ENCODE measurements around the gene KCNH8.

Gene KCNH8

DNA sequence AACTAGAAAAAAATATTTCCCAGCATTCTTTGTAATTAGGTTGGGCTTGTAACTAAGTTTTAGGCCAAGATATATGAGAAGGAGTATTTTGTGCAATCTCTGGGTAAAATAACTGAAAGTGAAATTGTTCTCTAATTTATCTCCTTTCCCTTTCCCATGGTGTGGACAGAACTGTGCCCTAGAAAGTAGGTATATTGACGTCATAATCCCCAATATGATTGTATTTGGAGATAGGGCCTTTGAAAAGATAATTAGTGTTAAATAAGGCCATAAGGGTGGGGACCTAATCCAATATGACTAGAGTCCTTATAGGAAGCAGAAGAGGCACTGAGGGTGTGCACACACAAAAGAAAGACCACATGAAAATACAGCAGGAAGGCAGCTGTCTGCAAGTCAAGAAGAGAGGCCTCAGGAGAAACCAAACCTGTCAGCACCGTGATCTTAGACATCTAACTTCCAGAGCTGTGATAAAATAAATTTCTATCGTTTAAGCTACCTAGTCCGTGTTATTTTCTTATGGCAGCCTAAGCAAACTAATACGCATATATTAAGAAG lies 106.6 kb downstream of the KCNH8 start:
- no peak for DNase-seq

DNA sequence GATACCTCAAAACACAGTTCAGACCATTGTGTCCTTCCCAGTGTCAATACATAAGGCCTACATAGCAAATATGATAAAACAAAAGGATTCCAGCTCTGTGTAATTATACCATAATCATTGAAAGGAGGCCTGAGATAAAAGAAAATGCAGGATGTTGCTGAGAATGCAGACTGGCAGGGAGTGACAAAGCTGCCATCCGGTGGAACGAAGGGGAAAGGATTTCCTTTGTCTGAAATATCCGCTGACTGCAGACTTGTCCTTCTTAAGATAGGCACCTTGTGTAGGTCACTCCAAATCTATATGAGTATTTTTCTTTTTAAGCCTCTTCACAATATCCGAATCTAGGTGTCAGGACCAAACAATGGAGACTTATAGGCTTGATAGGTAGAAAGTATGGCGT lies 108.0 kb downstream of the KCNH8 start:
- no peak for DNase-seq

DNA sequence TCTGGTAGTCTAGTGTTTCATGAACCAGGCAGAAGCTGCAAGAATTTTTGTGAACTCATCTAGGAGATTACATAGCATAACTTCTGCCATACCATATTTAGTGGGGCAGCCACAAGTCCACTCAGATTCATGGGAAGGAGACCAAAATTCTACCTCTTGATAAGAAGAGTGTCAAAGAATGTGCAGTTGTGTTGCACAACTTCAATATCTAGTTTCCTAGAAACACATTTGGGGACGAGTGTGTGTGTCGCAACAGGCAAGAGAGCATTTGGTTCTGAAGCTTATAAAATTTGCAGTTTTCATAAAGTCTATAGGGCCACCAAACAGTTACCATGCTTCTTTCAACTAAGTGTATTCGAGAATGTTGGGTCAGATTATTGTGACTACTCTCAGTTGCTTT lies 115.3 kb downstream of the KCNH8 start:
- no peak for DNase-seq

DNA sequence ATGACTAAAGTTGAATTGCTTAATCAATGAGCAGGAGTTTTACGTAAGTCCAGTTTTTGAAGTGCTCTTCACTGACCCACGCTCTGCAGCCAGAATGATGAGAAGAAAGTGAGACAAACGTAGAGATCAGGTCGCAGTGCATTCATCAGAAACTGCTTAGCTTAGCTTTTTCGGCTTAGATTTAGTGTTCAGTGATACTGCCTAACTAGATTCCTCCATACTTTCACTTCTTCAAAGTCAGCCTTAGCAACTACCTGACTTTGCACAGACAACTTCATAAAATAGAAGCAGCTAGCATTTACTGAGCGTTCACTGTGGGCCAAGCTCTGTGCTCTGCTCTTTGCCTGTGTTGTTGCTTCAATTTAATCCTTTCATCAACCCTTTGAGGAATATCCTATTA lies 116.1 kb downstream of the KCNH8 start:
- no peak for DNase-seq

DNA sequence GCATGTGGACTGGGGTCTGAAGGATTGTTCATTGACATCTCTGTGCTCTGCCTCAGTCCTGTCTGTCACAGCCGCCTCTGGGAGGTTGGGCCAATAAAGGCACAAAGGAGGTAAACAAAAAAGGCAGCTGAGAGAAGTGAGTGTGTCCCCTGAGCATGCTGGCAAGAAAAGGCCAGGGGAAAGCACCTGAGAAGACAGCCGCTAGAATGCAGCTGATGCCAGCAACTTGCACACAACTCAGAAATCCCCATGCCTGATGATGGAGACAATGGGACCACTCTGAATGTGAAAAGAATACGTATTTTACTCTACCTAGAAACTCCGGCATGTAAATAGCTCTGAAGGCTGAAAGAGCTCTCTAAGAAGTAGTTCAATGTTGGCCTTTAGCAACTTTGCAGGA lies 118.7 kb downstream of the KCNH8 start:
- DNase-seq, result no peak

DNA sequence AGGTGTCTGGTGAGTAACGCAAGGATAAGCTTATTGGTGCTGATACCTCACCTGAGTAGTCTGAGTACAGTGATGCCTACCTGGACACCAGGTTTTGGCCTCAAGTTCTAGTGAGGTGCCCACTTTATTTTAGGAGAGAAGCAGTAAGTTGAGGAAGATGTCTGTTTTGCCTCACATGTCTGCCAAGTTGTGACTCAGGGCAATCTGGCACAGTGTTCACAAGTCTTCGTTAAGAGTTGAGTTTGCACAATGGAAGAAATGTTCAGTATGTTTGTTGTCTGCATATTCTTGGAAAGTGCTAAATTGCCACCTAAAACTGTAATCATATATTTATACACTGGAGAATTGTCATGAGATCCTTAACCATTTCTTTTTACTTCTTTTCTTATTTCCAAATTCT lies 122.2 kb downstream of the KCNH8 start:
- DNase-seq, result no peak

DNA sequence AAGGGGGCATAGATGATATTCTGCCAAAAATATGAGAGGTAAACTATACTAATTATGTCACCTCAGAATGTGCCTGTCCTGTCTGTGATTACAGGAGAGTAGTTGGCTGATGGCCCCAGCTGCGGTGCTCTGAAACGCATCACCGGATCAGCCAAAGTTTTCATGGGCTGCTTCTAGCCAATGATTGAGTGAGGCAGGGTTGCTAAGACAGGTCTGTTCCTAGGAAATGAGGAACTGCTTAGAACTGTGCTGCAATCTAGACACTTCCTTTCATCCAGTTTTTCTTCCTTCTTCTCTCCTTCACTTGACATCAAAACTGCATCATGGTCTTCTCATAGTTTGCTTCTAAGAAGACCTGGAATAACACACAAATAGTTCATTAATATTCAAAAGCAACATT lies 124.0 kb downstream of the KCNH8 start:
- no peak for DNase-seq

DNA sequence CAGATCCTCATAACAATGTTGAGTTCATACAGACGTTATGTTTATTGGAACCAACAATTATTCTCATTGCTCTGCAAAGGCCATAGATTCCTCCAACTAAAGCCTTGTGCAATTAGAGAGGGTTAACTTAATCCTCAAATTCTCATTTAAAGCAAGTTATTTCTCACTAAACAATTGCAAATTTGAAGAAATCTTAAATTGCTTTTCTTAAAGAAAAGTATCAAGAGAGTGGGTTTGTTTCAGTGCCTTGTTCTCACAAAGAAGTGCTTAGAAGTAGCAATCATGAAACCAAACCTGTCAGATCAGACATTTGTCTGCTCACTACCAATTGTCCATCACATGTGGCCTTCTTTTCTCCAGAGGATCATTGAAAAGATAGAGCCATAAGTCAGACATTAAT lies 124.8 kb downstream of the KCNH8 start:
- DNase-seq, result no peak

DNA sequence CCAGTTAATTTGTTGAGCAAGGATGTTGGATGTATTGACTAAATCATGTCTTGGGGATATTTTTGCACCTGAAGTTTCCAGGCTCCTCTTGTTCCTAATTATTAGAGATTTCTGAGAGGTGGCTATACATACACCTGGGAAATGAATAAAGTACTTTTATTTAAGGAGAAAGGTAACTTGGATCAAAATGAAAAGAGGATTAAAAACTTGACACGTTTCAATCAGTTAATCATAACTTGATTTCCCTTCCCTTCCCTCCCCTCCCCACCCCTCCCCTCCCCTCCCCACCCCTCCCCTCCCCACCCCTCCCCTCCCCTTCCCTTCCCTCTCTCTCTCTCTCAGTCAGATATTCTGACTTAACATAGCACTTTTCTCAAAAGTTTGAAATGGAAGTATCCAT lies 126.3 kb downstream of the KCNH8 start:
- DNase-seq, result no peak

DNA sequence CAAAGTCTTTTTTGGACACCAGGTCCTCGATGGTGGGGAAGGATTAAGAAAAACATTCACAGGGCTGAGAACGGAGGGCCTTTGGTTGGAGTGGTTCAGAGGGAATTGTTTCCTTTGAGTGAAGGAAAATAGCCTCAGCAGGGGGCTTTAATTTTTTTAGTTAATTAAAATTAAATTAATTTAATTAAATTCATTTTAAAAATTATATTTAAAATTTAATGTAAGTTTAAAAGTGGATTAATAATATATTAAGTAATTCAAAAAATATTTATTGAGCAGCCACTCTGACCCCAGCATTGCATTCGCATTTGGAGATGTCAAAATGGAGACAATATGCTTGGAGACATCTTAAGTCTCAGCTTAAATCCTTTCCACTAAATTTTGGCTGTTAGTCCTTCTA lies 136.7 kb downstream of the KCNH8 start:
- DNase-seq, result no peak

DNA sequence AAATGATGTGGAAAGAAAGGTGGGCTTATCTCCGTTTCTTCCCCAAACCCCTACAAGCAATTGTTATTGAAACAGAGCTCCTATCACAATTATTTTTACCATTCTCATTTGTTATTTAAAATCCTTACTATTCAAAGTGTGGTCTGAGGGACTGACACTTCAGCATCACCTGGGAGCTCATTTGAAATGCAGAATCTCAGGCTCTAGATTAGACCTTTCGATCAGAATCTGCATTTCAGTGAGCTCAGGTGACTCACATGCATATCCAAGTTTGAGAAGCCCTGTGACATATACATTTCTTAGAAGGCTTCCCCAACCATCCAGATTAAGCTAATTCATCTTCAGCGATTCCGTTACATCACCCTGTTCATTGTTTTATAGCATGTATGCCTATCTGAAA lies 145.0 kb downstream of the KCNH8 start:
- no peak for DNase-seq

DNA sequence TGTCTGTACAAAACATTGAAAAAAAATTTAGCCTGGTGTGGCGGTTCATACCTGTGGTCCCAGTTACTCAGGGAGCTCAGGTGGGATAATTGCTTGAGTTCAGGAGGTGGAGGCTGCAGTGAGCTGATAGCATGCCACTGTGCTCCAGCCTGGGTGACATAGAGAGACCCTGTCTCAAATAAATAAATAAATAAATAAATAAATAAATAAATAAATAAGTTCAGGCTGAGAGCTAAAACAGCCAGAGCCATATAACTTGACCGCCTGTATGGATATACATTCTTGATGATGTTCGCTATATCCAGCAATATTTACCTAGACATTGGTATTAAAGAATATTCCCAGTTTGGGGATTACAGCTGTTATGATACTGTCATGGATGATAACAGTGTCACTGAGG lies 146.9 kb downstream of the KCNH8 start:
- no peak for DNase-seq

DNA sequence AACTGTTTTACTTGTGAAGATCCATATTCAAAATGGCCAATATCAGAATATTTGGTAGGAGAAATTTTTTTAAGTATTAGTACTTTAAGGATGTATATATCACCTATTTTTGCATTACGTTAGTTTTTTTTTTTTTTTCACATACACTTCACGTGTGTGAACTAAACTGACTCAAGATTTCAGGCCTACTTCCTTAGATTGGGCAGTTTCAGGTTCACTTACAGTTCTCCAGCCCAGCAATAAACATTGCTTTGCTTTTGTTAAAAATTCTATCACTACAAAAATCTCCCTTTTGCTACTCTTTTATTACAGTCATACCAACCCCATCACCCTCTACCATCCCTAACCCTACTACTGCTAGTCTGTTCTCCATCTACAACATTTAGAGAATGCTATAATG lies 183.6 kb downstream of the KCNH8 start:
- DNase-seq, result no peak

DNA sequence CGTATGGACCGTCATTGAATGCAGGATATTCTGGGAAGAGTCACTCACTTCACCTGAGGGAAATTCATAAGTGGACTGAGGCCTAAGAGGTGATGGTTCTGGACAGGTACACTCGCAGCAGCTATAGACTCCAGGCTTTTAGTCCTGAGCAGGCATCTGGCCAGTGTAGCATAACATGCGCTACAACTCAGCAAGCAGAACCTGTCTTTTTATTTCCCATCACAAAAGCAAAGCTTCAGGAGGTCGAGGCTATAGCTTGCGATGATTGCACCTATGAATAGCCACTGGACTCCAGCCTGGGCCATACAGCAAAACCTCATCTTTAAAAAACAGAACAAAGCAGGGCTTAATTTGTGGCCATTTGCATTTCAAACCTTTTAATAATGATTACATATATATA lies 185.8 kb downstream of the KCNH8 start:
- DNase-seq, result no peak

DNA sequence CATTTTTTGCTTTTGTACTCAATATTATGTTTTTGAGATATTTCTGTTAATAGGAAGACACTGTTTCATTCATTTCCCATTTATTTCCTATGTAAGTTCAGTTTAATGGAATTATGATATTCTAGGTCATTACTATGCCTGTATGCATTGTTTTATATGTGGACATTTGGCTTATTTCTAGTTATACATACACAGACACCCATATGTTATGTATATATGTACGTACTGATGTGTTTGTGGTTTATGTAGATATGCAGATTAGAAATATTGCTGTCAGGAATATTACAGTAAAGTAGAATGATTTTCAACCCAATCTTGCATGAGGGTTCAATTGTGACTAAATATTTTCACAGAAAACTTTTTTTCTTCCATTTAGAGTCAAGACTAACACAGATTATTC lies 190.5 kb downstream of the KCNH8 start:
- DNase-seq, result no peak

DNA sequence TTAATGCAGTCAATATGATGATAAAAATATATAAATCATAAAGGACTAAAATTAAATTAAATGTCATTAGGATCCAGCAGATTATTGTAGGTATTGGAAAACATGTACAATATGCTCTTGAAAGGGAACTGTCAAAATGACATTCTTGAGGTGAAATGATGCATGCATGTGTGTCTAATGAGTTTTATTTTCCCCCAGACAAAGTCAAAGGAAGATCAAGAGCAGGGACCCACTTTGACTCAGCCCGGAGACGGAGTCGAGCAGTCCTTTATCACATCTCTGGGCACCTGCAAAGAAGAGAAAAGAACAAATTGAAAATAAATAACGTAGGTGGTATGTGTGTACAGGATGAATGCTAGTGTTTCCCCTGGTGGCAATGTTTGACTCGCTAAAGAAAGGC lies 194.1 kb downstream of the KCNH8 start:
- DNase-seq, result no peak

DNA sequence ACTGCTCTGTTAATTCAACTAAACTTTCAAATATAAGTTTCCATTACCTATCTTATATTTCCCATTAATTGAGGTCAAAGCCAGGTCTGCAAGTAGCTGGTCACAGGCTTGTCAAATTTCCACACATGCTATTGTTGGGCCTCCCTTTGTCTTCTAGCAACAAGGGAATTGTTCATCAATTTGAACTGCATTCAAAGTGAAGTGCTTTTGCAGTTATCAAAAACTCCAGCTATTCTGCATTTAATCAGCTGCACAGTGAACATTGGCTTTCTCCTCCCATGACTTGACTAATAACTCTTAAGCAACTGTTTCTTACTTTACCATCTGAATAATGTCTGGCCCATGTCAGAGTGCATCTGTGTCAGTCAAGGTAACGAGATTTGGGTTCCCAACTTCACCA lies 198.4 kb downstream of the KCNH8 start:
- no peak for DNase-seq

DNA sequence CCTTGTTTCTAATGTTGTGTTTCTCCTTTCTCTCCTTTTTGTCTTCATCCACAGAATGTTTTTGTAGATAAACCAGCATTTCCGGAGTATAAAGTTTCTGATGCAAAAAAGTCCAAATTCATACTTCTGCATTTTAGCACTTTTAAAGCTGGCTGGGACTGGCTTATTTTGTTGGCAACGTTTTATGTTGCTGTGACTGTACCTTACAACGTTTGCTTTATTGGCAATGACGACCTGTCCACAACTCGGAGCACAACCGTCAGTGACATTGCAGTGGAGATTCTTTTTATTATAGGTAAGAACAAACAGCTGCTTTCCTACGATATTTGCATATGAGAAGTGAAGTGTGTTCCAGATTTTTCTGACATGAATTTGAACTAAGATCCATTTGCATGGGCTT lies 199.4 kb downstream of the KCNH8 start:
- DNase-seq, result no peak

DNA sequence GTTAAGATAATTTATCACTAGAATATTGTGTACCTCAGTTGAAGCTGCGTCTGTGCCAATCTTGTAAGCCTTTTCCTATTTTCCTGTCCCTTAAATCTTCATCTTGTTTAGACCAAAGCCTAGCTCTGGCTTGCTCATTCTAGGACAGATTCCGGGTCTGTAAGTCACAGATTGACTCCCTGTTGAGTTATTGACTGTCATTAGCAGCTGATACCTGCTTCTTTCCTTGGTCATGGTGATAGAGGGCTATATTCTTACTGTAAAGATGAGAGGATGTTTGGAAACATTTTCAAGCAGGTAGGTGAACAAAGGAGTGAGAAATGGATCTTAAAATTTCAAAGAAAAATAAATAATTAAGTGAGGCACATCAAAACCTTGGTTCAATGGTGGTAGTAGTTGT lies 200.2 kb downstream of the KCNH8 start:
- DNase-seq, result no peak

DNA sequence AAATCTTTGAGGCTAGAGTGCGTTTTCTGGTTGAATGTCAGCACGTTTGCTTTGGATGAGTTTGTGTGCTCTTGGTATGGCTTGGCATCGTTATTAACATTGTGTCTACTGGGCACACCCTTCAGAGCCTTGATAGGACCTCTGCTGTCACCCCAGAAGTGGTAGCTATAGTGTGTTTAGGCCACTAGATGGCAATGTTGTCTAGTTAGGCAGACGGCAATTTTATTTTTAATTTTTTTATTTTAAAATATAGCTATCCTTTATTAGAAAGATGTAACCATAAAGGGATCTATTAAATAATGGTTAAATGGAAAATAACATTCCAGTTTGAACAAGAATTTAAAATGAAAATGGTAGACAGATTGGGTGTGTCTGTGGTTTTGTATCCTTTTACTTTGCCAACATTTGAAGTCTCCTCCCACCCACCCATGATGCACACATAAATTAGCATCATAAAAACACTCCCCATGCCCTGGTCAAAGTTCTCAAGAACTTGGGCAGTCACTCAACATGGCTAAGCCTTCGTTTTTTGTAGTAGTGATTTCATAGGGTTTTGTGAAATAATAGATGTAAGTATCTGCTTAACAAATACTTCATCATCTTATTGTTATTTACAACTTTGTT lies 200.7 kb downstream of the KCNH8 start:
- no peak for DNase-seq

DNA sequence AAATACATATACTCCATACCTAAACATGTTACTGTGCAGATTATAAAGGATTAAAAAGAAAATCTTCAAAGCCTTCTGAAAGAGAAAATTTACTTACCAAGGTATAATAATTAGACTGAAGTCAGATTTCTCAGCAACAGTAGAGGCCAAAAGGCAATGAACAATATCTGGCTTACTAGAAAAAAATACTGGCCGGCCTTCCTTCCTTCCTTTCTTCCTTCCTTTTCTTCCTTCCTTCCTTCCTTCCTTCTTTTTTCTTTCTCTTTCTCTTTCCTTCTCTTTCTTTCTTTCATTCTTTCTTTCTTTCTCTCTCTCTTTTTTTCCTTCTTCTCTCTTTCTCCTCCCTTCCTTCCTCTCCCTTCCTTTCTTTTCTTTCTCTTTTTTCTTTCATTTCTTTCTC lies 209.6 kb downstream of the KCNH8 start:
- no peak for DNase-seq

DNA sequence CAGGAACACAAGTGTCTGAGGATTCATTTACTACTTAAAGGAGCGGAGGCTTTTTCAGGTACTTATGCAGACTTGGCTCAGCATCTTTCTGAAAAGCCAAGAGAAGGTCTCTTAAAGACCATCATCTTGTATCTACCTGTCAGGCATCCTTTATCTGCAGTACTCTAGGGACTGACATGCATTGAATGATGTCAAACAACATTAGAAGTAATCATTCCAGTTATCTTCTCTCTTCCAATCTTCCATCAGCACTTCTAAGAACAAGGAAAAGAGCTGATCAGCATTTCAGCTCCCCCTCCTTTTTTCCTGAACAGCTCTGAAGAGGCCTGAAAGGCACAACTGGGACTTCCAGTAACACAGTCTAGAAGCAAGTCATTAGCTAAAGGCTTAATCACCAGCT lies 214.8 kb downstream of the KCNH8 start:
- no peak for DNase-seq

DNA sequence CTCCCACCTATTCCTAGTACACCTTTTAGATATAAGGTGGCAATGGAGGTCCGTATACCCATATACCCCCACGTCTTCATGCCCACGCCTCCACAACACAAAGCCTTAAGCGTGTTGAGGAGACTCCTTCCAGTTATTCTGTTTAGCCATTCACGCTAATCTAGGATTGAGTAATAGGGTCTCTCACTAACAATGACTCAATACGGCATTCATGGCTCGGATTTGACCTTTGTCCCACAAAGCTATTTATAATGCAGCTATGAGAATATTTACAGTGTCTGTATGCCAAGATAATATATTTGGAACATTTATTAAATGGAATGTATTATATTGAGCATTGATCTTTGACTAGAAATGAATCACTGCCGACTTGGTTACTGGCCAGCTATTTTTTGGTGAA lies 215.8 kb downstream of the KCNH8 start:
- no peak for DNase-seq

DNA sequence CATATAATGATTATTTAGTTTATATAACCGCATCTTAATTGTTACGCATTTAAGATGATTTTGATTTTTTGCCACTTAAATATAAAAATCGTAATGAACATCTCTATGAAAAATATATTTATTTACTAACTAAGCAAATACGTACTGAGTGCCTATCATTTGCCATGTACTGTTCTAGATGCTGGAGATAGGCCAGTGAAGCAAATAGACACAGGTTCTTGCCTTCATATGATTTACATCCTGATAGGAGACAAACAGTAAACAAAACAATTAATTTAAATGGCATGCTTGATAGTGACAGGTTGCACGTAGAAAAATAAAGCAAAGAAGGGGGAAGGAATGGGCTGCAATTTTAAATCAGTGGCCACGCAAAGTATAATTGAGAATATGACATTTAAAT lies 217.2 kb downstream of the KCNH8 start:
- no peak for DNase-seq

DNA sequence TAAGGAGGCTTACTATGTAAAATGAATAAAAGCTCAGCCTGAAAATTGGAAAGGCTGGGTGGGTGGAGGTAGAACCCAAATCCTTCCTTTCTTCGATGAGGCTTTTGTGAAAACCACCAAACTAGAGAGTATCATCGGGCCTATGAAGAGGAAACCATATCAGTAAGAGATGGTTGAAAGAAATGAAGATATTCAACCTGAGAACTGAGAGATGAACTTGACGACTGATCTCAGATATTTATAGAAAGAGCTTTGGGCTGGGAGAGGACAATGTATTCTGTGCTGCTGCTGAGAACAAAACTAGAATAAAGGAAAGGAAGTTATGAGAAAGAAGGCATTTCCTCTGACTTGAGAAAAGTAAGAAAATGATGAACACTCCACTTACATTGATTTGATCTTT lies 236.6 kb downstream of the KCNH8 start:
- no peak for DNase-seq

DNA sequence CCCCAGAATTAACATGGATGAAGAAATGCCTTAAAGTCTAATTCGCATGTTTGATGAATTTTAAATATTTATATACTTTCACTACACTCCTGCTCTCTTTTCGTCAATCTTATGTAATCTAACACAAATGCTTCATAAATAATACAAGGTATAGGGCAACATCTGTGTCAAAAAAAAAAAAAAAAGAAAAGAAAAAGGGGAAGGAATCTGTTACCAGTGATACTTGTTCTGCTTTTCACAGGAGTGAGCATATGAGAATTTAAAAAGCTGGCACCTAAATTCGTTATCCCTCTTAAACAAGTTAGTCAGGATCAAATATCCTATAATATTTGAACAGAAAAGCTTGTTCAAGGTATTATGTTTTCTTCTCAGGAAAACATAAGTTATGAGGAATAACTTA lies 243.8 kb downstream of the KCNH8 start:
- DNase-seq, result no peak

Data from effector CD4-positive, alpha-beta T cell (primary cell).